Stimulated activated CD4-positive, alpha-beta T cell treated with anti-CD3 and anti-CD28 coated beads, Interleukin-1b, Interleukin-23, amount 100 ng/mL, for 4 hours (primary cell): ENCODE results near the gene PAPPA2.
"Not testable (repeated sequence)": the region's sequence is repeated elsewhere in the genome, so short reads cannot be mapped to it uniquely, and the experiment has no call there.

Experiments used
- DNase-seq, 2 donors: peaks; one replicate each; pipeline ENCODE4 v3.0.0-alpha.2; 2020; ENCODE audit warnings: low read depth in 2 of 2

PAPPA2 gene

DNA sequence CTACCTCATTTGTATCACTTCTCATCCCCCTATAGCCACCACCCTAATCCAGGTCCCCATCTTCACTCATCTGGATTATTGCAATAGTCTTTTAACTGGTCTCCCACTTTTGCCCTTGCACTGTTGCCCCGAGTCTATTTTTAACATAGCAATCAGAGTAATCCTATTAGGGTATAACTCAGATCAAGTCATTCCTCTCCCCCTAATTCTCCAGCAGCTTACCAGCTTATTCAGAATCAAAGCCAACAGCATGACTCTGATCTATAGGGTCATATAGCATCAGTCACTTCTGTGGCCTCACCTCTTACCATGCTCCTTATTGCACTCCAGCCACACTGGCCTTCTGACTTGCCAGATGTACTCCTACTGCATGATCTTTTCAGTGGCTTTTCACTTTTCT is 140.7 kb downstream of the PAPPA2 start:
- no peak for DNase-seq

DNA sequence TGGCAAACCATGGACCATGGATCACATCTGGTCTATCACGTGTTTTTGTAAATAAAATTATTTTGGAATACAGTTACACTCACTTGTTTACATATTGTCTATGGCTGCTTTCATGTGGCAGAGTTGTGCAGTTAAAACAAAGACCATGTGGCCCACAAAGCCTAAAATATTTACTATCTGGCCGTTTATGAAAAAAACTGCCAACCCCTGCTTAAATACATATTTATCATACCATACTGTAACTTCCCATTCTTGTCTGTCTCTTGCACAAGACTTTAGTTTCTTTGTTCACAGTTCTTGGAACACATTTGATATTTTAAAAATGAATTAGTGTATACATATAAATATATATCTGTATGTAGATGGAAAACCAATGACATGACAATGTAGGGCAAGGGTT is 141.5 kb downstream of the PAPPA2 start:
- no peak for DNase-seq

DNA sequence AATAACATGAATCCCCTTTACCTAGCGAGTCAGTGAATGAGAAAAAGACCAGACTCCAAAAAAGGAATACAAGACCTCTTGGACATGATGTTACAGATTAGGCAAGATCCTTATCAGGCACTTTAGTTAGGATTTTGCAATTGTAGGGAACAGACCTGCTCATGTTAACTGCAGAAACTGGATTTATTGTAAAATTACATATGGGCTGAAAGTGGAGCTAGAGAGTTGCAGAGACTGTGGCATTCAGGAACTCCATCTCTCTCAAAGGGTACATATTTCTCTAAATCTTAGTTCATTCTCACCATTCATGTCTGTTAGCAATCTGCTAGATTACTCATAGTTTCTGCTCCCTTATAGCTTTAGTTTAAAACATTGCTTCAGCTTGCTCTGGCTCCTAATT is 142.2 kb downstream of the PAPPA2 start:
- DNase-seq = no peak

DNA sequence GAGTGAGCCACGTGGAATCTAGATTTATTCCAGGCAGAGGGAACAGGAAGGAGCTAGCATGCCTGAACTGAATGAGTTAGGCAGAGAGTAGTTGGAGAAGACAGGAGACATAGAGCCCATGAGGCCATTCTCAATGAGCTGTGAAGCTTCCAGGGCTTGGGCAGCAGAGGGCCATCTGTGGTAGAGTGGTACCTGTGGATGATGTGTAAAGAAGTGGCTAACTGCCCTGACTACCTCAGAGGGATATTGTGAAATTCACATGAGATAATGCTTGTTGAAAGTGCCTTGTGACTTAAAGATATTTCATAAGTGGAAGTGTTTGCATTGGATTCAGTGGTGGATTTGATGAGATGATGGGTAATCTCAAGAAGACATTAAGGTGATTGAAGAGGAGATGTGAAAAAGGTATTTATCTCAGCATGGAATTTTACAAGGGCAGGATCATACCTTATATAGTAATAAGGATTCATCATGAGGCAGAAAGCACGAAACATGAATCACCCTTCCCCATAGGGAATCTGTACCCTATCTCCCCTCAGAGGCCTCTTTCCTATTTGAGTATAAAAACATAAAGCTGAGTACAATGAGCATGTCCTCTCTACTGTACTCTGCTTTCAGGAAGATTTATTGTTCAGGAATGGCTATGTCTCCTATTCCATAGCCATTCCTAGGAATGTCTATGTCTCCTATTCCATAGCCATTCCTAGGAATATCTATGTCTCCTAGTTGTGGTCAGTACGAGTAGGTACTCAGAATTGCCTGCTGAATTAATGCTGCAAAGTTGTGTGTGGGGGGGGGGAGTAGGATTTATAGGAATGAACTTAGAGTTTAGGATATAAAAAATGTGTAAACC is 146.8 kb downstream of the PAPPA2 start:
- no peak for DNase-seq

DNA sequence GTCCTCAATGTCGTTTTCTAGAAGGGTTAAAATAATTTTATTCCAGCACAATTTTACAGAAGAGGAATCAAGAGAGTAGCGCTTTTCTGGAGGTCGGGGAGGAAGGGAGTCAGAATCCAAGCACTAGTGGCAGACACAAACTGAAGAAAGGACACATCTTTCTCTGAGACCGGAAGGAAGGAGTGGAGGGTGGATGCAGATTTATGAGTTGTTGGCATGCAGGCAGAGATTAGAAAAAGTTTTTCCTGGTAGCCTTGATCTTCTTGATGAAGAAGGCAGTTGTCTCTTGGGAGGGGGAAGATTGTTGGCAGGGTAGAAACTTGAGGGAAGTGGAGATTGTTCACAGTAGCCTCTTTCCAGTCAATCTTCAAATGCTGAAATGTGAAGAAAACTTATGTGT is 149.8 kb downstream of the PAPPA2 start:
- no peak for DNase-seq

DNA sequence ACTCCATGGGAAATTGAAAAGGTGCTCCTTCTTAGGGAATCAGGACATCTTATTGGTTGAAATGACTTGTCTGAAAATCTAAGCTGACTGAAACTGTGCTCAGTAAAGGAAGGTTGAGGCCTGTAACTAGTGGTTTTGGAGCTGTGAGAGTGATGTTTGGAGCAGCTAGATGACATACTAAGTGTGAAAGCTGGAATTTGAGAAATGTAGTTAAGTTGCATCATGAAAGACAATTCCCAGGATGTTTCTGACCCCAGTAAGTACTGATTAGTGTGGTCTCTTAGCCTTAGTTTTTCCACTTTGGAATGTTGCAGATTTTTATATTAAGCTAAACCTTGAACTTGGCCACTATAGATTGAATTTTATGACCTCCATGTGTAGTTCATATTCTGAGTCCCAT is 154.9 kb downstream of the PAPPA2 start:
- DNase-seq = no peak

DNA sequence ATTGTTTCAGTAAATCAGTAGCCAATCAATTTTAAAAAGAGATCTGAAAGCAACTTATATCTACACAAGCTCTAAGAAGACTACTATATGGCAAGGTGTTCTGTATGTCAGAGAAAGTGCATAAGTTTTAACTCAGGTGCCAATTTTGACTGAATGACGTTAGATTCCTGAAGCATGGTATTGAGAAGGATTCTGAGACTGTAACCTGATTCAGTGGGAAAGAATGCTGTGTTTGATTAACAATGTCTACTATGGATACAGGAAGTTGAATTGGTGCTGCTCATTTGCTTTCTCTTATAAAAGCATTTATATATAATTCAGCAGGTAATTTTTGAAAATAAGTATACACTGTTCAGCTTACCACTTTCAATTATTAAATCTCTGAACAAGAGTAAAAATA is 156.3 kb downstream of the PAPPA2 start:
- no peak for DNase-seq

DNA sequence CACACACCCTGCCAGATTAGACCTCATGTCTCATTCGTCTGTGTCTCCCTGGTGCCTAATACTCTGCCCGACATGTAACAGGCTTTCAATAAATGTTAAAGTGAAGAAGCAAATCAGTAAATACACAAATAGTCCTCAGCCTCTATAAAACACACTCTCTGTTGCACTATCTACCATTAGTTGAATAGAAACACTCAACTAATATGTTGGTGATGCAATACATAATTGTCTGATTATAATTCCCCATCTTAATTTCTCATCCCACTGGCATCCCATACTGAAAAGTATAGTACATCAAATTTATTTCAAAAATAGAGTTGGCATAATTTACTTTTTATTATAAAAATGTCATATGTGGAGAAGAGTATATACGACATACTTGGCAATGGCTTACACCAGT is 162.4 kb downstream of the PAPPA2 start:
- no peak for DNase-seq

DNA sequence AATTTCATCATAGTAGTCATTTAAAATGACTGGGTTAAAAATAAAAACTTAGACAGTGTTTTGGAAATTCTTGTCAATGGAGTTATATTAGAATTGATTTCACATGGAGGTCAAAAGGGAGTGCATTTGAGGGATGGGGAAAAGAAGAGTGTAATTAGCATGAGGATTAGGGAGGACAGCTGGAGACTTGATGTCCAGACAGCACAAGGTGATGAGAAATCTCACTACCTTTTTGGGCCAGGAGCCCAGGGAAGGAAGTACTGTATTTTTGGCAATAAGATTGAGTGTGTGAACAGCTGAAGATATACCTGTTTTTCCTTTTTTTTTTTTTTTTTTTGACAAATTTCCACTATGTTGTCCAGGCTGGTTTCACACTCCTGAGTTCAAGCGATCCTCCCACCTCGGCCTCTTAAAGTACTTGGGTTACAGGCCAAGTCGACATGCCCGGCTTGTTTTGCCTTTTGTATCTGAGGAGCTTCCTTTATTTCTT is 163.6 kb downstream of the PAPPA2 start:
- DNase-seq = no peak

DNA sequence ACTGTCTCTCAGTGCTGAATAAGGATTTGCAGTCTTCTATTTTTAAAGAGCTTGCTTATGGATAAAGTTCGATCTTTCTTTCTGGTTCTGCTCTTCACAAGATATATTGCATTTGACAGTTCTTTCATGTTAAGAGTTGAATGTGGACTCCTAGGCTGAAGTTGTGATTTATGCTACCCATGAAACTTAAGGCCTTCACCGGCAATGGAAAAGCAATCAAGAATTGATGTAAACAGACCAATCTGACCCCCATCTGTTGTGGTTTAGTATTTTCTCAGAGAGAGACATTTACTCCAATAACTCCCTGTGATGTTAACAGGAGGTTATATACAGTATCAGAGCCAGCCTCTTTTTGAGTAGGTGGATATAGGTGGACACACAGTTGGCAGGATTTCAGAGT is 165.8 kb downstream of the PAPPA2 start:
- DNase-seq = no peak

DNA sequence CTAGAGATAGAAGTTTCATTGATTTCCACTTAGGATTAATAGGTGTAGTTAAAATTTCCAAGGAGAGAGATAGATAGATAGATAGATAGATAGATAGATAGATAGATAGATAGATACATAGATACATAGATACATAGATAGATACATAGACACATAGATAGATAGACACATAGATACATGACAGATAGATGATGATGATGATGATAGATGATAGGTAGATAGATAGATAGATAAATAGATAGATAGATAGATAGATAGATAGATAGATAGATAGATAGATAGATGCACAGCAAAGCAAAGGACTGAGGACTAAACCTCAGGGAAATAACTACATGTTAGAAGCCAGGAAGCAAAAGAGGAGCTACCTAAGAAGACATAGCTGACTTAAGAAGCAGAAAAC is 171.8 kb downstream of the PAPPA2 start:
- not testable (repeated sequence) for DNase-seq

DNA sequence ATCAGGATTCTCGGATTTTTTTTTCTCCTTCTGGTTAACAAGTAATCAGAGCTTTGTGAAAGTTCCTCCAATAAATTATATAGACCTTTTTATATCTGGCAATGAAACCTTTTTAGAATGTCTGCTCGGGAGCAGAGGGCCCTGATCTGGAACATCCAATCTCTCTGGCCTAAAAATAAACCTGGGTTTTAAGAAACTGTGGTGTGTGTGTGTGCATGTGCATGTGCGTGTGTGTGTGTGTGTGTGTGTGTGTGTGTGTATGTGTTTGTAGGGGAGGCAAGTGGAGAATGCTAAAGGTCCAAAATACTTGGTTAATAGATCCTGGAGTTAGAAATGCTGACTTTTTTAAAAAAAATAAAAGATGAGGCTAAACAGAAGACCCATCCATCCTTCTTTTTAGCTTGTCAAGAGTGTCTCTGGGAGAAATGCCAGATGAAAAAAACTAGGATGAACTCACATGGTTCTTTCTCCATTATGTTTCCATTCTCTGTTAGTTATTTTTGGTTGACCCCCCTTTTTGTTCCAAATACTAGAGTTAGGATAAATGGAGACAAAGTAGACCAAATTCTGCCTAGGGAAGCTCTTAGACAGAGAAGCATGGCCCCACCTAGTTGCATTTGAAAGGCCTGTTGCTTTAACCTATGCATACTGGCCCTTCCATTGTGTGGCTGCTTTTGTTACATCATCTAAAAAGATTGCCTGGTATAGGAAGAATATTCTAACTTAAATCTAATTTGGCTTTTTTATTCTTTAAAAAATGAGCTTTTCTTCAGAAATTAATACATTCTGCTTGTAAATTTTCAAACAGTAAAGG is 175.9 kb downstream of the PAPPA2 start:
- DNase-seq = no peak

DNA sequence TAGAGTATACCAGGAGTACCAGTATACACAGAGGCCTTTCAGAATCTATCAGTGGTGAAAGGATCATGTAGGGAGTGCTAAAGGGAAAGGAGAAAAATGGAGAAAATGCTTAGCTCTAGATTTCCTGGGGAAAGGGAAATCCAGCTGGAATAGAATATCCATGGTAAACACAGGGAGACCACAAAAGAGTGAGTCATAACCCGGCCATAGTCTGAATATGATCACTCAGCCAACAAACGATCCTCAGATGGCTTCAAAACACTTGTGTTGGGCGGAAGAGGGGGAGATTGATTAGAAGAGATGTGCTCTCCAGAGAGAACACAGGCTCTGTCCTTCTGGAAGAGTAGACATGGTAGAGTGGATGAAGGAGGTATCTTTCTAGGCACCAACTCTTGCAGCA is 180.6 kb downstream of the PAPPA2 start:
- no peak for DNase-seq

DNA sequence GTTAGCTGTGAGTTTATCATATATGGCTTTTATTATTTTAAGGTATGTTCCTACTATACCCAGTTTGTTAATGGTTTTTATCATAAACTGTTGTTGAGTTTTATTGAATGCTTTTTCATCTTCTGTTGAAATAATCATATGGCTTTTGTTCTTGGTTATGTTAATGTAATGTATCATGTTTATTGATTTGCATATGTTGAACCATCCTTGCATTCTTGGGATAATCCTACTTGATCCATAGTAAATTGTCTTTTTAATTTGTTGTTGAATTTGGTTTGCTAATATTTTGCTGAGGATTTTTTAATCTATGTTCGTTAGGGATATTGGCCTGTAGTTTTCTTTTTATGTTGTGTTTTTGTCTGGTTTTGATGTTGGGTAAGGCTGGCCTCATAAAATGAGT is 185.6 kb downstream of the PAPPA2 start:
- DNase-seq = no peak

DNA sequence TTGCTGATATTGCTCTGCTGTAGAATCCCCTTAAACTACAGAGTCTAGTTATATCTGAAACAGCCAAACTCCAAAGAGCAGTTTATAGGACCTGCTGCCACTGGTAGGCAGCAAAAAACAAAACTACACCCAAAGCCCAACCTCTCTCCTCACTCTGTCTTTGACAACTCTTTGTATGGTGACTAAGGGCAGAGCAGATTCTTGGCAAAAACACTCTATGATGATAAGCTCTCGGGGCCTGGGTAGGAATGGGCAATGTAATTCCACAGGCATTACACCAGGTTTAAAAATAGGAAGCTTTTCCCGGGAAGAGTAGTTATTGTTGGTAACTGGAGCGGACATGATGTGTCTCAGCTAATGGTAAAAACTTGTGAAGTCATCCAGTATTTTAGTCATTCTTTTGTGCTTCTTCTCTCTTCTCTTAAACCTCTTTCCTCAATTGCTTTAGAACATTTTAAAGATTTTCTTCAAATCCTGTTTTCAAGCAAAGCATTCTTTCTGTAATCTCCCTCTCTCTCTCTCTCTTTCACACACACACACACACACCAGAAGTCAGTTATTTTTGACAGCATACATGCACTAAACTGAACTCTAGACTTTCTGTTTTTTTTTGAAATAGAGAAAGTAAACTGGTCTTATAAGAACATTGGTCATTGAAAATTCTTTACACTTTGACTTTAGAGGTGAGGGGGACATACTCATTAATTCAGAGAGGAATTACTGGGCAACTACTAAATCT is 193.5 kb downstream of the PAPPA2 start:
- DNase-seq = no peak

DNA sequence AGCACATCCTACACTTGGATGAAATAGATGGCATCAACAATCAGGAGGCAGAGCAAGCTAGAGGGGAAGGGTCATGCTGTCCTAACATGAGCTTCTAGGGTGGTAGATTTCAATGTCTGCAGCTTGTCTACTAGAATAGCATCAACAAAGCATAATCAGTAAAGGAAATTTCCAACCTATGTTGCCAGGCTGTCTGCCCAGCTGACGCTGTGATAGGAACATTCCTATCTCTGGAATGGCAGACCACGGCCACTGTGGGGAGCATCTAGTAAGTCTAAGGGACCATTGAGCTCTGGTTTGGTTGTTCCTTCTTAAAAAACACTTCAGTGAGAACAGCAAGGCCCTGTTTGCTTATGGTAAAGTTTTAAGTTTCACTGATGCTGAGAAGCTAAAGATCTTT is 206.8 kb downstream of the PAPPA2 start:
- no peak for DNase-seq

DNA sequence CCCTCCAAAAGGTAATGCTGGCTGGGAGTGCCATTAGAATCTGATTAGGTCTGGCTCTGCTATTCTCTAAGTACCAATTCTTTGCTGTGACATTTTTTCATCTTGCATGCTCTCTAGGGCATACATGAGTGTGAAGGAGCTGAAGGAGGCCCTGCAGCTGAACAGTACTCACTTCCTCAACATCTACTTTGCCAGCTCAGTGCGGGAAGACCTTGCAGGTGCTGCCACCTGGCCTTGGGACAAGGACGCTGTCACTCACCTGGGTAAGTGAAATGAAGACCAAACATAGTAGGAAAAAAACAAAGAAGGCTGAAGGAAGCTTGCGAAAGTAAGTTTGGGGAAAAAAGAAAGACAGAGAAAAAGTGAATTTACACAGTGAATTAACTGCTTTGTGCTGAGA is 207.9 kb downstream of the PAPPA2 start:
- no peak for DNase-seq

DNA sequence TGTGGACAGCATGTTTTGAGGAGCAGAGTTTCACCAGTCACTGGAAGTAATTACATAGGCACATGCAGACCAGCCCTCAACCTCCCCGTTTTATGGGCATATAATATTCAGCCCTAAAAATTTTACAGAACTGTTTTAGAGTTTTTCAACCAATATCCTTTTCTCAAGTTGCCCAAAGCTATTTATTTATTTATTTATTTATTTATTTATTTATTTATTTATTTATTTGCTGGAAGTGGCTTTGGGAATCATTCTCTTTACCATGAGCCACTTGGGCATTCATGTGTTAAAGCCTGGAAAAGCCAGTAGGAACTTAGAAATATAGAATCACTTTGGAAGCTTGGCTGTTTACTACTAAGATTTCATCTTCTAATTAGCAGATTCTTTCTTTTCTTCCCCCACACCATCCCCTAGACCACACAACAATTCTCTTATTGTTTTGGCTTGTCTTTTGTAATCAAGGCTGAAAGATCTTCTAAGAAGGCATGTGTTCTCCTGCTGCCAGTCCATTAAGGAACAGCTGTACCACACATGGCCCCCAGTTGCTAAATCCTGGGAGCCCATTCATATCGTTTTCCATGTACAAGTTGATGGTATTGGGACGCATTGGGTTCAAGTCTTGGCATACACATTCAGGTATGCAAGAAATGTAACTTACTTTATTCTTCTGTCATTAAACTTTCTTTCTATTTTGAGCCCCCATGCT is 220.0 kb downstream of the PAPPA2 start:
- DNase-seq = no peak

DNA sequence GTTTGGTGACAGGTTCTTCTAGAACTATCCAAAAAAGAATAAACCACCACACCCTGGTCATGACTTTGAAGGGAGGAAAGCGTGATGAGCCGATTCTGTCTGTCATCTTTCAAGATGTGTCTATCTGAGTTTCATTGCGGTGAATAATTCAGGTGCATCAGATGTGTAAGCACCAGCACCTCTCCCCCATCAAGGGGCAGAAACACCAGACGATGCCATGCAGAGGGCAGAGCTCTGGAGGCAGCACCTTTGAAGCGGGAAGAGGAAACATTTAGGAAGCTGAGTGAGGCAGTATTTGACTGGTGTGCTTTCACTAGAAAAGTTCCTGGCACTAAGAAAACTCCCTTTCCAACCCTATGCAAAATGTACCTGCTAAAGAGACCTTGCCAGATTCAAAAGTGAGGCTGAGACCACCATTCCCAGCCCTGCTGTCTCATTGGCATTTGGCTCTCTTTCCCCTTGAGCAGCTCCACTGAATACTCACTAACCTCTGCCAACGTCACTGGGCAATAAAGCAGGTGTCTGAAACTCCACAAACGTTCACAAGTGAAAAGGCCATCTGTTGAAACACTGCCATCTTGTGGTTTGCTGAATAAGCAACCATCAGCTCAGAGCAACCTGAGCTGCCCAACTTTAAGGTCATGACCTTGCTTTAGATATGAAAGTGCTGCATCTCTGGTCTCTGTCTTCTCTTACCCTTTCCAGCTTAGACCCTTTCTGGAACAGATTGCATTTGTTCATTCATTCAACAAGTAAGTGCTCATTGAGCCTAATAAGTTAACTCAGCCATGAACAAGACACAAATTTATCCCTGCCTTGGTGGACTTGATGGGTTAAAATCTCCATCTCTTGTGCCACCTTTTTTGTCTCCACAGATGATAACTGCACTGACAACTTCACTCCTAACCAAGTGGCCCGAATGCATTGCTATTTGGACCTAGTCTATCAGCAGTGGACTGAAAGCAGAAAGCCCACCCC is 228.6 kb downstream of the PAPPA2 start:
- no peak for DNase-seq

DNA sequence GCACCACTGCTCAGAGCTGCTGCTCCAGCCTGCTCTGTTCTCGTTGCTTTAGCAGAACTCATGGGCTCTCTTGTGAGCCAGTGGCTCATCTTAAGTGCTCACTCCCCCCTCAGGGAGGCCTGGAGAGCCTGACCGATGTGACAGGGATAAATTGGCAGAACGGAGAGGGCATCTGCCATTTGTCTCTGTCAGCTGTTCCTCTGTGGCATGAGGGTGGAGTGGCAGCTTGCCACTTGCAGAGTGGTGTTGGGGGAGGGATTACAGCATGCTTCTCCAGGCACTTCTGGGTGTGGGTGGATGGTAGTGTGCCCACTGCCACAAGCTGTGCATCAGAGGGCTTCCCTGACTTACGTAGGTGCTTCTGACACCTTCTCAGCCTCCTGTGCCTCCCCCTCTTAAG is 229.5 kb downstream of the PAPPA2 start:
- DNase-seq = no peak
